ENCODE data around the gene RAP1GAP.

RAP1GAP gene

DNA sequence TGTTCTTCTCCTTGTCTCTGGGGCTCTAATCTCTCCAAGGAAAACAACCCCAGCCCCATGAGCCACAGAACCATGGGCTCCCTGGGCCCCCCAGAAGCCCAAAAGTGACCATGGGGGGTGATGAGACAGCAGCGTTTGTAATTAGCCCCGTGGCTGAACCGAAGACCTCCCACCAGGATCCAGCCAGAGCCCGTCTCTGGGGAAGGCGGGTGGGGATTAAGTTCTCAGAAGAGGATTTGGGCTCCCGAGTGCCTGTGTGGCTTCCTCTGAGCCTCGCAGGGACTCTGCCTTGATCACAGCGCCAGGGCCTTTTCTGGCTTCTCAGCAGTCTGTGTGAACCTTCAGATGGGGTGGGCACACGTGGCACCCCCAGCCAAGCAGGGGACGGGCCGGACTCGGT is 82.9 kb downstream of the RAP1GAP start:
- no peak for DNase-seq (ENCODE audit: extremely low read depth, low read depth)
- no peak overlapping the region for H3K4me3 ChIP-seq (replicated peaks; ENCODE audit: low read depth, low read length)
- TF ChIP-seq, protein P1, sequence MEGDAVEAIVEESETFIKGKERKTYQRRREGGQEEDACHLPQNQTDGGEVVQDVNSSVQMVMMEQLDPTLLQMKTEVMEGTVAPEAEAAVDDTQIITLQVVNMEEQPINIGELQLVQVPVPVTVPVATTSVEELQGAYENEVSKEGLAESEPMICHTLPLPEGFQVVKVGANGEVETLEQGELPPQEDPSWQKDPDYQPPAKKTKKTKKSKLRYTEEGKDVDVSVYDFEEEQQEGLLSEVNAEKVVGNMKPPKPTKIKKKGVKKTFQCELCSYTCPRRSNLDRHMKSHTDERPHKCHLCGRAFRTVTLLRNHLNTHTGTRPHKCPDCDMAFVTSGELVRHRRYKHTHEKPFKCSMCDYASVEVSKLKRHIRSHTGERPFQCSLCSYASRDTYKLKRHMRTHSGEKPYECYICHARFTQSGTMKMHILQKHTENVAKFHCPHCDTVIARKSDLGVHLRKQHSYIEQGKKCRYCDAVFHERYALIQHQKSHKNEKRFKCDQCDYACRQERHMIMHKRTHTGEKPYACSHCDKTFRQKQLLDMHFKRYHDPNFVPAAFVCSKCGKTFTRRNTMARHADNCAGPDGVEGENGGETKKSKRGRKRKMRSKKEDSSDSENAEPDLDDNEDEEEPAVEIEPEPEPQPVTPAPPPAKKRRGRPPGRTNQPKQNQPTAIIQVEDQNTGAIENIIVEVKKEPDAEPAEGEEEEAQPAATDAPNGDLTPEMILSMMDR (IDR thresholded peaks at IDR 0.05; ENCODE audit: low read depth, low read length, missing control alignments) = no peak

DNA sequence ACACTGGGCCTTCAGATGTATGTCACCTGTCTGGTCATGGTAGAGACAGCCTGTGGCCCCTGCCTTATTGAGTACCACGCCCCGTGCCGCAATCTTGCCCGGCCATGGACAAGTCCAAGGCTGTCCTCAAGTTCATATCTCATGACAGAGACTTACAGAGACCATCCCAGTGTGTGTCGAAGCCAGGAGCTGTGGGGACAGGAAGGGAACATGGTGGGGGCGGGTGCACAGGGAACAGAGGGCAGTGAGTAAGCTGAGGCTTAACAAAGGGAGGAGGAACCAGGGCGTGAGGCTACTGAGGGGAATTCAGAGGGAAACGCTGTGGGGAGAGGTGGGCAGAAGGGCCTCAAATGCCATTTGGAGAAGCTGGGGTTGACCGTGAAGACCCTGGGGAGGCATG is 84.1 kb downstream of the RAP1GAP start:
- TF ChIP-seq, protein P1 (IDR thresholded peaks at IDR 0.05; ENCODE audit: low read depth, low read length, missing control alignments) = no peak
- DNase-seq (ENCODE audit: extremely low read depth, low read depth) = no peak
- no peak overlapping the region for H3K4me3 ChIP-seq (replicated peaks; ENCODE audit: low read depth, low read length)

DNA sequence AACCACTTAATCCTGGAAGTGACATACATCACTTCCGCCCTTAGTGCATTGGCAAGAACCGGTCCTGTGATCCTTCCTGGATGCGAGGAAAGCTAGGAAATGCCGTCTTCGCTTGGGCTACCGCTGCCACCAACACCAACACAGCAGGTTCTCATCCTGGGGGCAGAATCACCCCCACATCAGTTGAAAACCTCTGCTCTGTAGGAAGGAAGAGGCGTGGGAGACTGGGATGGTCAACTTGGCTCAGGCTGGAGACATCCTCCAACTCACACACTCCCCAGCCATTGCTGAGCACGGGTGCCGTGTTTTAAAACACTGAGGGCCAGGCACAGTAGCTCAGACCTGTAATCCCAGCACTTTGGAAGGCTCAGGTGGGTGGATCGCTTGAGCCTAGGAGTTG is 85.1 kb downstream of the RAP1GAP start:
- no peak overlapping the region for H3K4me3 ChIP-seq (replicated peaks; ENCODE audit: low read depth, low read length)
- DNase-seq (ENCODE audit: extremely low read depth, low read depth) = no peak
- TF ChIP-seq, protein P1 (IDR thresholded peaks at IDR 0.05; ENCODE audit: low read depth, low read length, missing control alignments) = no peak

DNA sequence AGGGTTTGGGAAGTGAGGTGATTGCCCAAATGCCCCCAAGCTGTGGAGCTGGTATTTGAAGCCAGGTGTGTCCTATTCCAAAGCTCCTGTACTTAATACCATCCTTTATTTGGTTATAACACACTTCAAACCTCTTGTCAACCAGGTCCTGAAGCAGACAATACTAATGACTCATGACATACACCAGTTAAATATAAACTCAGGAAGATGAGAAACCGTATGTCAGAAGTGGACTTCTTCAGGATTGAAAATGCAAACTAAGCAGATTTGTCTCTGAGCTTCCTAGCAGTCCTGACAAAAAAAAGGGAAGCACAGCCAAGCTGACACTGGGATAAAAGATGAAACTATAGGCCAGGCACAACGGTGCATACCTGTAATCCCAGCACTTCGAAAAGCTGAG is 89.4 kb downstream of the RAP1GAP start:
- TF ChIP-seq, protein P1 (IDR thresholded peaks at IDR 0.05; ENCODE audit: low read depth, low read length, missing control alignments) = no peak

DNA sequence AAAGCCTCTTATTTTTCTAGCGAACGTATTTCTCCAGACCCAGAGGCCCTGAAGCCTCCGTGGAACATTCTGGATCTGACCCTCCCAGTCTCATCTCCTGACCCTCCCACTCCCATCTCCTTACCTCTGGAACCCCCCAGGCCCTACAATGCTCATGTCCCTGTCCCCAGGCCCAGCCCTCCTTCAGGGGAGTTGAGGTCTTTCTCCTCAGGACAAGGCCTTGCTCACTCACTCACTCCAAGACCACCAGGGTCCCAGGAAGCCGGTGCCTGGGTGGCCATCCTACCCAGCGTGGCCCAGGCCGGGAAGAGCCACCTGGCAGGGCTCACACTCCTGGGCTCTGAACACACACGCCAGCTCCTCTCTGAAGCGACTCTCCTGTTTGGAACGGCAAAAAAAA is 91.2 kb downstream of the RAP1GAP start:
- TF ChIP-seq, protein P1 (IDR thresholded peaks at IDR 0.05; ENCODE audit: low read depth, low read length, missing control alignments) = no peak
- no peak overlapping the region for H3K4me3 ChIP-seq (replicated peaks; ENCODE audit: low read depth, low read length)
- DNase-seq (ENCODE audit: extremely low read depth, low read depth) = no peak

More for the DNA sequence above, 89.4 kb downstream of the RAP1GAP start:
- no peak overlapping the region for H3K4me3 ChIP-seq (replicated peaks; ENCODE audit: low read depth, low read length)
- DNase-seq (ENCODE audit: extremely low read depth, low read depth) = no peak

DNA sequence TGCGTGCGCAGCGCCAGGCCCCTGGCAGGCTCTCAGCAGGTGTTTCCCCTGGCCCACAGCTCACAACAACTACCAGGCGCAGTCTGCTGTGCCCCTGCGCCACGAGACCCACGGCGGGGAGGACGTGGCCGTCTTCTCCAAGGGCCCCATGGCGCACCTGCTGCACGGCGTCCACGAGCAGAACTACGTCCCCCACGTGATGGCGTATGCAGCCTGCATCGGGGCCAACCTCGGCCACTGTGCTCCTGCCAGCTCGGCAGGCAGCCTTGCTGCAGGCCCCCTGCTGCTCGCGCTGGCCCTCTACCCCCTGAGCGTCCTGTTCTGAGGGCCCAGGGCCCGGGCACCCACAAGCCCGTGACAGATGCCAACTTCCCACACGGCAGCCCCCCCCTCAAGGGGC is 91.8 kb downstream of the RAP1GAP start:
- no peak for DNase-seq (ENCODE audit: extremely low read depth, low read depth)
- no peak overlapping the region for H3K4me3 ChIP-seq (replicated peaks; ENCODE audit: low read depth, low read length)
- TF ChIP-seq, protein P1 (IDR thresholded peaks at IDR 0.05; ENCODE audit: low read depth, low read length, missing control alignments) = no peak

DNA sequence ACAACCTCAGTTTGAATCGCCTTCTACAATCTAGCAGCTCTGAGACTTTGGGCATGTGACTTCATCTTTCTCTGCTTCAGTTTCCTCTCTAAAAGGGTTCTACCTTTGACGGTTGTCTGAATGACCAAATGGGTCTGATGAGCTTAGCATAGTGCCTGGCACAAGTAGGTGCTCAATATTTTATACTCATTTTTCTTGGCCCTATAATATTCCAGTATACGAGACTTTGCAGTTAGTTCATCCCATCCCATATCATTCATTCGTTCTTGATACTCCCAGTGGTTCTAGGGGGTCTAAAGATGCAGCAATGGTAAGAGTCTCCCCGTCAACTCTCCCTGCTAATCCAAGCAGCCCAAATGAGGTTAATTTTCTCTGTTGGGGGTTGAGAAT is 92.4 kb downstream of the RAP1GAP start:
- DNase-seq (ENCODE audit: extremely low read depth, low read depth) = no peak
- no peak overlapping the region for H3K4me3 ChIP-seq (replicated peaks; ENCODE audit: low read depth, low read length)
- TF ChIP-seq, protein P1 (IDR thresholded peaks at IDR 0.05; ENCODE audit: low read depth, low read length, missing control alignments) = no peak

All from HFF-Myc (cell line).